Measurements from ENCODE around the gene HLCS.

The HLCS gene

DNA sequence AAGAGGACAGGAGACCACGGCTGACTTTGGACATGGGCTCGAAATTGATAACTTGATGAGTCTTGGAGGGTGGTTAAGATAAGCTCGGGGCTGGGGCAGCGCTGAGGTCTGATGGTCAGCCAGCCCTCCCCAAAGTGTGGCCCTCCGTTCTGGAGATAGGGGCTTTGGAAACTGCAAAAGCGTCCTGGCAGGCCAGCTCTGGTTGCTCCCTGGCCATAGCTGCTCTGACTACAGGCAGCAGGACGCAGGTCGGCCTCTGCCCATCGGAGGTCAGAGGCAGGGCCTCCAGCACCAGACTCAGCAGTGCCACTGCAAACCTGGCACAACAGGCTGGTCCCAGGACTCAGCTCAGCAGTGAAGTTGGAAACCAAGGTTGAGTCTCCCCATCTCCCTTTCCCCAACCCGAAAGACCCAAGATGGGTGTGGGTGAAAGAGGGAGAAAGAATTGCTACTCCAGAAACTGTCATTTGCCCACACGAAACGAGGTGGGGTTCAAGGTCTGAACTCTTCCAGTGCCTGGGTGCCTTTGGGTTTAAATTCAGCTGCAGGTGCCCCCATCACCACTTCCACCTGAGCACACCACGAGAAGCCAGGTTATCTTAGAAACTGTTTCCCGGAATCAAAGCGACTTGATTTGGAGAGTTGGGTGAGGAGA, 262.7 kb downstream of the HLCS start:
- DNase-seq (ENCODE audit: low read depth in 2 of 2), result no peak

- DNase-seq (ENCODE audit: low read depth in 2 of 2), result no peak
Measured at GRCh38 chr21:36703123-36703522, 263.3 kb downstream of the HLCS start.

DNA sequence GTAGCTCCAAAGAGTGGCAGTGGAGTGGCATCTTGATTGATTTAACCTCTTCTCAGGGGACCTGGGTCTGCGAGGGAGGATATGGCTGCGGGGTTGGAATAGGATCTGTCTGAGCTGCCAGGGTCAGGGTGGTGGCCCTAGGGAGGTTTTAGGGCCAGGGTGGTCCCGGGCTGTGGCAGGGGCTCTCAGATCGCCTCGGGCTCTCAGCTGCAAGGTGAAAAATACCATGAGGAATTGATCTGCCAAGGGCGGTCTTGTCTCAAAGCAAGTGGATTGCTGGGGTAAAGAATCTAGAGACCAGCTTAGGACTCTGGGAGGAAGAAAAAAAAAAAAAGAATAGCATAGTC, 263.9 kb downstream of the HLCS start:
- no peak for DNase-seq (ENCODE audit: low read depth in 2 of 2)

GRCh38 chr21:36701756-36702621, 264.5 kb downstream of the HLCS start:
- DNase-seq (ENCODE audit: low read depth in 2 of 2), result no peak

DNA sequence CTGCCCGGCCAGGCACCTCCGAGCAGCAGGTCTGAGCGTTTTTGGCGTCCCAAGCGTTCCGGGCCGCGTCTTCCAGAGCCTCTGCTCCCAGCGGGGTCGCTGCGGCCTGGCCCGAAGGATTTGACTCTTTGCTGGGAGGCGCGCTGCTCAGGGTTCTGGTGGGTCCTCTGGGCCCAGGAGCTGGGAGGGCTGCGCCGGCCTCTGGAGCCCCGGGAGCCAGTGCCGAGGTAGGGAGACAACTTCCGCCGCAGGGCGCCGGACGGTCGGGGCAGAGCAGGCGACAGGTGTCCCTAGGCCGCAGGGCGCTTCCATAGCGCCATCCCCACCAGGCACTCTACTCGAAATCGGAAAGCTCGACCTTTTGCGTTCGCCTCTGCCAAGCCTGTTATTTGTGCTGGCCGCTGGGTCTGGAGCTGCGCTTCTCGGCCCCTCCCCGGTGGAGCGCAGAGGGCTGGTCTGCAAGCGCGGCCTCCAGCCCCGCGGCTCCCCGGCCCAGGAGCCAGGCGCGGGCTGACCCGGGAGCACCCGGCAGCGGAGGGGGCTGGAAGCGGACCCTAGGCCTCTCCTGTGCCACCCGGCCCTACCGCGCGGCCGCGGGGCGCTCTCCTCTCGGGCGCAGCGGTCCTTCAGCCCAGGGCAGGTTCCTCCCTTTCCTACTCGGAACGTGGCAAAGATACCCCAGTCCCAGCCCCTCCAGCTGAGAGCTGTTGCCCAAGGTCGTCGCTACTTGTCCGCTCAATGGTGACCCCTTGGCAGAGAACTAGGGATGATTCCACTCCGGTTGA, 265.3 kb downstream of the HLCS start:
- DNase-seq (ENCODE audit: low read depth in 2 of 2), result no peak
